Retinal pigment epithelial cell (primary cell): ENCODE data around the gene SIGLEC1.

ENCODE experiments used
- DNase-seq: peaks from one replicate; pipeline ENCODE4 v3.0.0-alpha.2; 2010; ENCODE audit warnings: low read depth
- H3K4me3 ChIP-seq: 2 replicates; pipeline ENCODE4 v1.5.1; 2011; ENCODE audit warnings: mild to moderate bottlenecking, low read length, control low read depth, moderate library complexity
- TF ChIP-seq, protein P1 (sequence below): conservative IDR thresholded peaks from 2 replicates; pipeline ENCODE4 v1.5.1; 2011; ENCODE audit warnings: low read depth, low read length, control low read depth, inconsistent platforms

The SIGLEC1 gene

DNA sequence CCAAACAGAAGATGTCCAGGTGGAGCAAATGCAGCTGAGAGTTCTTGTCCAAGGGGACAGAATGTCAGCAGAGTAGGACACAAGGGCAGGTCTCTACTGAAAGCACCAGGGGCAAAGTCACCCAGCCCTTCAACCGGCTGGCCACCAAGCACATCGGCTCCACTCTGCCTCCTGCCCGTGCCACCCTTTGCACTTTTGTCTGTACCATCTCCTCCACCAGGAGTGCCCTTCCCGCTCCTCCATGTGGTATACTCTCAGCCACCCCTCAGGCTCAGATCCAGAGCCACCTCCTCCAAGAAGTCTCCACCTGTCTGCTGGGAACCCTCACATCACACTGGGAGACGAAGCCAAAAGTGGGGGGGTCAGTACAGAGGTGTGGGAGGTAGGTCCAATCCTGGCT is 16.0 kb upstream of the SIGLEC1 start:
- no peak overlapping the region for H3K4me3 ChIP-seq
- DNase-seq: no peak
- TF ChIP-seq, protein P1, sequence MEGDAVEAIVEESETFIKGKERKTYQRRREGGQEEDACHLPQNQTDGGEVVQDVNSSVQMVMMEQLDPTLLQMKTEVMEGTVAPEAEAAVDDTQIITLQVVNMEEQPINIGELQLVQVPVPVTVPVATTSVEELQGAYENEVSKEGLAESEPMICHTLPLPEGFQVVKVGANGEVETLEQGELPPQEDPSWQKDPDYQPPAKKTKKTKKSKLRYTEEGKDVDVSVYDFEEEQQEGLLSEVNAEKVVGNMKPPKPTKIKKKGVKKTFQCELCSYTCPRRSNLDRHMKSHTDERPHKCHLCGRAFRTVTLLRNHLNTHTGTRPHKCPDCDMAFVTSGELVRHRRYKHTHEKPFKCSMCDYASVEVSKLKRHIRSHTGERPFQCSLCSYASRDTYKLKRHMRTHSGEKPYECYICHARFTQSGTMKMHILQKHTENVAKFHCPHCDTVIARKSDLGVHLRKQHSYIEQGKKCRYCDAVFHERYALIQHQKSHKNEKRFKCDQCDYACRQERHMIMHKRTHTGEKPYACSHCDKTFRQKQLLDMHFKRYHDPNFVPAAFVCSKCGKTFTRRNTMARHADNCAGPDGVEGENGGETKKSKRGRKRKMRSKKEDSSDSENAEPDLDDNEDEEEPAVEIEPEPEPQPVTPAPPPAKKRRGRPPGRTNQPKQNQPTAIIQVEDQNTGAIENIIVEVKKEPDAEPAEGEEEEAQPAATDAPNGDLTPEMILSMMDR: no peak

DNA sequence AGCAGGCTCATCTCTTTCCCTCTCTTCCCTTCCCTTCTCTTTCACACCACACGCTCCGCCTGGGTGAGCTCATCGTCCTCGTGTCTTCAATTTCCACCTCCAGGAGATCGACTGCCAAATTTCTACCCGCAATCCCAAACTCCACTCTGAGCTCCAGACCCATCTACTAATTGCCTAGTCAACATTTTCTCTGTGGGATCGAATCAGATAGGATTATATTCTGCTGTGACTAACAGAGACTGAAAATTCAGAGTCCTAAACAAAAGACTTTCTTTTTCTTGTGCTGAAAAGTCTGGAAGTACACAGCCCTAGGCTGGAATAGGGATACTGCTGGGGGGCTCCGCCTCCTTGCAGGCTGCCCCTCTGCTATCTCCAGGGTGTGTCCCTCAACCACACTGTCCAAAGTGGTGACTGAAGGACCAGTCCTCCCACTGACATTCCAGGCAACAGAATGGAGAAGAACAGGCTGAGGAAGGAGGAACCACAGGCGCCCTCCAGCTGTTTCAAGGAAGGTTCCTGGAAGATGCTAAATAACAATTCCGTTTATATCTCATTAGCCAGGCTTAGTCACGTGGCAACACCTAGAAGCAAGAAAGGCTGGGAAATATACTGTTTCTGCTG is 15.1 kb upstream of the SIGLEC1 start:
- TF ChIP-seq, protein P1: no peak
- H3K4me3 ChIP-seq: no peak overlapping the region
- no peak for DNase-seq

DNA sequence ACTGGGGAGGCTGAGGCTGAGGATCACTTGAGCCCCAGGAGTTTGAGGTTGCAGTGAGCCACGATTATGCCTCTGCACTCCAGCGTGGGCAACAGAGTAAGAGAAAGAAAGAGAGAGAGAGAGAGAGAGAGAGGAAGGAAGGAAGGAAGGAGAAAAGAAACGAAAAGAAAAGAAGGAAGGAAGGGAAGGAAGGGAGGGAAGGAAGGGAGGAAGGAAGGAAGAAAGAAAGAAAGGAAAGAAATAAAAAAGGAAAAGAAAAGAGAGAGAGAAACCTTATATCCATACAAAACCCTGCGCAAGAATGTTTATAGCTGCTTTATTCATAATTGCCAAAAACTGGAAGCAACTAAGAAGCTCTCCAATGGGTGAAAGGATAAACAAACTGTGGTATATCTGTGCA is 12.0 kb upstream of the SIGLEC1 start:
- no peak overlapping the region for H3K4me3 ChIP-seq
- TF ChIP-seq, protein P1: no peak
- DNase-seq: no peak

DNA sequence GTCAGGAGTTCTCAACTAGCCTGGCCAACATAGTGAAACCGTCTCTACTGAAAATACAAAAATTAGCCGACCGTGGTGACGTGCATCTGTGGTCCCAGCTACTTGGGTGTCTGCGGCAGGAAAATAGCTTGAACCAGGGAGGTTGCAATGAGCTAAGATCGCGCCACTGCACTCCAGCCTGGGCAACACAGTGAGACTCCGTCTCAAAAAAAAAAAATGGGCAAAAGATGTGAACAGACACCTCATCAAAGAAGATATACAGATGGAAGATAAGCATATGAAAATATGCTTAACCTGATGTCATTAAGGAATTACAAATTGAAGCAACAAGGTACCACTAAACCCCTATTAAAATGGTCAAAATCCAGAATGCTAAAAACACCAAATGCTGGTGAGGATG is 10.9 kb upstream of the SIGLEC1 start:
- no peak overlapping the region for H3K4me3 ChIP-seq
- TF ChIP-seq, protein P1: no peak
- DNase-seq: no peak

DNA sequence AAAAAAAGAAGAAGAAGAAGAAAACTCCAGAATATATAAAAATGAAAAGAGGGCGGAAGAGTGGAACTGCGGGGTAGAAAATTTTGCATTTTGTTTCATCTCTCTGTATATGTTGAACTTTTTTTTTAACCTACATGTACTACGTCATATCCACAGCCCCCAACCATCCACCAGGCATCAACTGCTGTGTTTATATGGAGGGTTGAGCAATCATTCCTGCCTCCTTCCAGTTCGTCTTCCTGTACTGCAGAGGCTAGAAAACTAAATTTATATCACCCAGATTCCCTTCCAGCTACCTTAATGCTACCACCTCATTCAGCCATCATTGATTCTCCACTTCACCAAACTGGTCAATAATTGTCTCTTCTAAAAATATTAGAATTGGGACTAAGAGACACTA is 9.5 kb upstream of the SIGLEC1 start:
- DNase-seq: no peak
- TF ChIP-seq, protein P1: no peak
- no peak overlapping the region for H3K4me3 ChIP-seq

DNA sequence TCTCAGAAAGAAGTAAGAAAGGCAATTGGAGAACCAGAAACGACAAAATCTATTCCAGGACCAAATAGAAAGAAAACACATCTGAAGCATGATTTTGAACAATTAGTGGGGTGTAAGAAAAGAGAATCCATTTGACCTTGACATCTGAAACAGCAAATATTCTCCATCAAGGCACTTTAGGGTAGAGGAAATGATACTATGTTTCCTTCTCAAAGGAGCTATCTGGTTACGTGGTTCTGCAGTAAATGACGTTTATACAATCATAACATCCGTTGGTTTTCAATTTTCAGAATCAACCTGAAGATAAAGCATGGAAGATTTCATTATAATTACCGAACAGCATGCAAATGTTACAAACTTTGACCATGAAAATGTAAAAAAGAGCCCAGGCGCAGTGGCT is 8.2 kb upstream of the SIGLEC1 start:
- no peak overlapping the region for H3K4me3 ChIP-seq
- DNase-seq: no peak
- TF ChIP-seq, protein P1: no peak

DNA sequence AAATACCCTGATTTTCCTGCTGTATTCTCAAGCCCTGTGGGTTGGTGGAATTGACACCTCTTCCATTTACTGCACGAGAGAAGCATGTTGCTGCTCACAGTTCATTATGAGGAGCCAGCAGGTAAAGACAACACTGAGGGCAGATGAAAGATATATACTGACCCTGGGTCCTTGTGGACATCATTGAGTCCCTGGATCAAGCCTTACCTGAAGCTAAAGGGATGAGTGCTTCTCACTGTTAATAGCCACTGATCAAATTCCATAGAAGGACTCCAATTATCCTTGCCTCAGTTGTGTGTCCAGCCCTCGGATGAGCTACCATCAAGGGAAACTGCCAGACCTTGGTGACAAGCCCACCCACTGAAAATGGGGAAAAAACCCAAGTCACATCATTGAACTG is 7.7 kb upstream of the SIGLEC1 start:
- H3K4me3 ChIP-seq: no peak overlapping the region
- no peak for DNase-seq
- TF ChIP-seq, protein P1: no peak
